ENCODE results near the gene AGXT.

AGXT gene

GRCh38 chr2:240869956-240870875 is 1.6 kb downstream of the AGXT start:
- no peak for DNase-seq

- no peak for DNase-seq
Observed at GRCh38 chr2:240871071-240871958, 2.7 kb downstream of the AGXT start.

GRCh38 chr2:240872317-240873097 is 3.9 kb downstream of the AGXT start:
- no peak for DNase-seq

- no peak for DNase-seq
Observed at GRCh38 chr2:240873098-240873788, 4.6 kb downstream of the AGXT start.

- DNase-seq = no peak
Observed at GRCh38 chr2:240873805-240874714, 5.4 kb downstream of the AGXT start.

- DNase-seq = no peak
Observed at GRCh38 chr2:240874715-240875227, 6.1 kb downstream of the AGXT start.

GRCh38 chr2:240875228-240876034 is 6.8 kb downstream of the AGXT start:
- no peak for DNase-seq

- no peak for DNase-seq
Observed at GRCh38 chr2:240876035-240876474, 7.4 kb downstream of the AGXT start.

- no peak for DNase-seq
Observed at GRCh38 chr2:240876475-240877251, 8.0 kb downstream of the AGXT start.

GRCh38 chr2:240877460-240878340 is 9.1 kb downstream of the AGXT start:
- no peak for DNase-seq

GRCh38 chr2:240878341-240878936 is 9.8 kb downstream of the AGXT start:
- no peak for DNase-seq

GRCh38 chr2:240879105-240879504 is 10.5 kb downstream of the AGXT start:
- DNase-seq = no peak

GRCh38 chr2:240881913-240882312 is 13.3 kb downstream of the AGXT start:
- DNase-seq = peak; percentile 1

GRCh38 chr2:240884221-240884620 is 15.6 kb downstream of the AGXT start:
- DNase-seq = no peak

- DNase-seq = no peak
Observed at GRCh38 chr2:240884745-240885144, 16.1 kb downstream of the AGXT start.

- no peak for DNase-seq
Observed at GRCh38 chr2:240885566-240885965, 16.9 kb downstream of the AGXT start.

- DNase-seq = no peak
Observed at GRCh38 chr2:240886023-240886565, 17.5 kb downstream of the AGXT start.

Data from NCI-H187 treated with DMSO at 0.1 percent for 48 hours (cell line).